Retinal pigment epithelial cell (primary cell): ENCODE measurements around the gene PPM1L.
A peak's percentile ranks its signal among the peaks of the same experiment; 100 is the strongest.

ENCODE experiments used
- DNase-seq: peaks from one replicate; pipeline ENCODE4 v3.0.0-alpha.2; 2010; ENCODE audit warnings: low read depth
- H3K4me3 ChIP-seq: 2 replicates; pipeline ENCODE4 v1.5.1; 2011; ENCODE audit warnings: mild to moderate bottlenecking, low read length, control low read depth, moderate library complexity
- TF ChIP-seq, protein P1 (sequence below): conservative IDR thresholded peaks from 2 replicates; pipeline ENCODE4 v1.5.1; 2011; ENCODE audit warnings: low read depth, low read length, control low read depth, inconsistent platforms

The PPM1L gene

GRCh38 chr3:160986069-160986468 is 230.0 kb downstream of the PPM1L start:
- DNase-seq = no peak
- TF ChIP-seq, protein P1, sequence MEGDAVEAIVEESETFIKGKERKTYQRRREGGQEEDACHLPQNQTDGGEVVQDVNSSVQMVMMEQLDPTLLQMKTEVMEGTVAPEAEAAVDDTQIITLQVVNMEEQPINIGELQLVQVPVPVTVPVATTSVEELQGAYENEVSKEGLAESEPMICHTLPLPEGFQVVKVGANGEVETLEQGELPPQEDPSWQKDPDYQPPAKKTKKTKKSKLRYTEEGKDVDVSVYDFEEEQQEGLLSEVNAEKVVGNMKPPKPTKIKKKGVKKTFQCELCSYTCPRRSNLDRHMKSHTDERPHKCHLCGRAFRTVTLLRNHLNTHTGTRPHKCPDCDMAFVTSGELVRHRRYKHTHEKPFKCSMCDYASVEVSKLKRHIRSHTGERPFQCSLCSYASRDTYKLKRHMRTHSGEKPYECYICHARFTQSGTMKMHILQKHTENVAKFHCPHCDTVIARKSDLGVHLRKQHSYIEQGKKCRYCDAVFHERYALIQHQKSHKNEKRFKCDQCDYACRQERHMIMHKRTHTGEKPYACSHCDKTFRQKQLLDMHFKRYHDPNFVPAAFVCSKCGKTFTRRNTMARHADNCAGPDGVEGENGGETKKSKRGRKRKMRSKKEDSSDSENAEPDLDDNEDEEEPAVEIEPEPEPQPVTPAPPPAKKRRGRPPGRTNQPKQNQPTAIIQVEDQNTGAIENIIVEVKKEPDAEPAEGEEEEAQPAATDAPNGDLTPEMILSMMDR = no peak
- H3K4me3 ChIP-seq = no peak overlapping the region

DNA sequence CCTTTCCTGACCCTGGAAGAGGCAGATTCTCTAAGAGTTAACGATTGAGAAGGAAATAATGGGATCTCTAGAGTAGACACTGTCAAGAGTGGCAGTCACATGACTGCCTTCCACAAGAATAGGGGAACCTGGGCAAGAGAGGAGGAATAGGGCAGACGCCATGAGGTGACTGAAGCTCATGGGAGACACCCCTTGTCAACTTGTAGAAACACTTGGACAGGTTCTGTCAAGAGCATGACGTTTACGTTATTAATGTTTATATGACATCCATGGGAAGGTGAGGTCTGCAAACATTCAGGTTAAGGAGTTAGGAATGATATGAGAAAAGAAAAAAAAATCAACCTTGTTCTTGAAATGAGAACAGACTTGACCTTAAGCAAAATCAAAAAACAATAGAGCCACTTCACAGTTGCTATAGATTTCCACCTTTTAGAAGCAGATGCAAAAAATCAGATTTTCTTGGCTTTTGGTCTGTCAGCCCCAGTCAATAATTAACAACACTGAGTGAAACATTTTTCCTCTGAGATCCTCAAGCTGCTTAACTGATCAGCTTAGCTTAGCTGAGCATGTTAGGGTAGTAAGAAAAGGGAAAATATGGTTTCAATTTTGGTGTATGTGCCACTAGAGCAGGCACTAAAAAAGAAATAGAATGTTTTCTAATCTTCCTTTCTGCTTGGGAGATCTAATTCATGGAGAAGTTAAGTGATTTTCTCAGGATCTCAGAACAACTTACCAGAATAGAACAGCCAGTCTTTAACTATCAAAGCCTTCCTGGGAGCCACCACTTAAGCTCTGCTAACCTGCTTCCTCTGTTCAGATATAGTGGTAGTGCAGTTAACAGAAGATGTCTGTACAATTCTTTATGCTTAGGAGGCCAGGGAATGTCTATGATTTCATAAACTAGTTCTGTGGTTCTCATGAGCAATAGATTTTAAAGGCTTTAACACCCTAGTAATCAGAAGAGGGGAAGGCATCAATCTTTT is 232.2 kb downstream of the PPM1L start:
- TF ChIP-seq, protein P1 = no peak
- DNase-seq = no peak

DNA sequence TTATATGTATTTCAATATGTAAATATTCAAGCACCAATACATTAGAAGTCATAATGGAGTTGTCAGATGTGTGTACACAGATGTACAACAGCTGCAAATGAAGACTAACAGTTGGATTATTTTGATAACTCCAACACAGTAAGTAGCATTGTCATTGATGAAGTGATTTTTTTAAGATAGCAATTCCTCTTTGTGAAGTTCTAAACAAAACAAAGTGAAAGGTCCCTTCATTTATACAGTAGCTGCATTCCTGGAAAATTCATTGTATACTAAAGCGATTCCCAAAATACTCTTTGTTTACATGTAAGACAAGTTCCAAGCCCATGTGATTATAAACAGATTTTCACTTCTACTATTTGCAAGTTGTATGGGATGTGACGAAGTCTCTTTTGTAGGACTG is 234.4 kb downstream of the PPM1L start:
- TF ChIP-seq, protein P1 = no peak
- H3K4me3 ChIP-seq = no peak overlapping the region
- DNase-seq = no peak

More for the DNA sequence above, 232.2 kb downstream of the PPM1L start:
- H3K4me3 ChIP-seq = no peak overlapping the region

- no peak overlapping the region for H3K4me3 ChIP-seq
- TF ChIP-seq, protein P1 = no peak
- DNase-seq = no peak
Observed at GRCh38 chr3:160992712-160993111, 236.7 kb downstream of the PPM1L start.

DNA sequence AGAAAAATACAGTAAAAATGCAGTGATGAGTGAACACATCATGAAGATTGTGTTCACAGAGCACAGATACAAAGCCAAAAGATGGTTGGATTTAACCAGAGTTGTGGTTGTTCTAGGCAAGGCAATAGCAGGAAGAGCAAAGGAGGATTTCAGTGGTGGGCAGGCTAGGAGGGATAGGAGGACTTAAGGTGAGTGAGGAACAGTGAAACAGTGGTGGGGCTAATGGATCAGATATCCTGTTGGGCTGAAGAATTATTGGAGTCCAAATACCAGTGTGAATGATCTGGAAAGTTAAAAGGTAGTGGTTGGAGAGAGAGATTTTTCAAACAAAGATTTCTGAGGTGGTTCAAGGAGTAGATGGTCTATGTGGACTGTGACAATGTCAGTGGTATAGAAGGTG is 240.8 kb downstream of the PPM1L start:
- no peak overlapping the region for H3K4me3 ChIP-seq
- TF ChIP-seq, protein P1 = no peak
- DNase-seq = no peak

DNA sequence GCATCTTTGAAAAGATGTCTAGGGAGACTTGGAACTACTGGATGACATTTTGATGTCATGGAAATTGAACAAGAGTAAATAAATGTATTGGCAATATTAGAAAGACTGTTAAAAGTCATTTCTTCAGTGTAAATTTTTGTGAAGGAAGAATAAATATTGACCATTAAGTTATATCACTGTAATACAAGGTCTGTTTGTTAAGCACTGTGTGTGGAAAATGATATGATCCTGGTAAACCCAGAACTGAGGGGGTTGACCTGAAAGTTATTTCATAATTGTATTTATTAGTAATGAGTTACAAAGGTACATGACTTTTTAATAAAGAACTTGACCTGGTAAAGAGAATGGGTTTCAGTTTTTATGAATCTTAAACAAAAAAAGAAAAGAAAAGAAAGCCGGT is 242.6 kb downstream of the PPM1L start:
- no peak for DNase-seq
- no peak overlapping the region for H3K4me3 ChIP-seq
- TF ChIP-seq, protein P1 = no peak

- H3K4me3 ChIP-seq = no peak overlapping the region
- peak; percentile 83 for DNase-seq
- TF ChIP-seq, protein P1 = peak; percentile 40
Observed at GRCh38 chr3:160999274-160999673, 243.2 kb downstream of the PPM1L start.
